ENCODE measurements around the gene LRRC4B. TPM values are rescaled to one million over a fixed set of nuclear protein-coding genes. Genes with fewer than 3 reads are reported as not detected.

Gene LRRC4B
- total RNA-seq, 1 donor = not detected

DNA sequence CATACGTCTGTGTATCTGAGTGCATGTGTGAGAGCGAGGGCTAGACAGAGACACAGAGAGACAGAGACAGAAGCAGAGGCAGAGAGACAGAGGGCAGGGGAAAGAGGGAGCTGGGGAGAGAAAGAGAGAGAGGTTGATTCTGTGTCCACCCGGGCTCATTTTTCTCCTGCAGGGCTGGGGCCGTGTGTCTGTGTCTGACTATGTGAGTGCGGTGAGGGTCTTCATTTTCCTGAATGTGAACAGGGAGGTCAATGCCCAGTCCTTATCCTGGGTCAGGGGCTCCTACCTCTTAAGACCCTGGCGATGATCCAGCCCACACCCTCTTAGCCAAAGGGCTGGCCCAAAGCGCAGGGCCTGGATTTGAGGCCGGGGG, 17.7 kb downstream of the LRRC4B start:
- no peak overlapping the region for H3K4me3 ChIP-seq (ENCODE audit: low read depth, low read length)
- TF ChIP-seq, protein P1, sequence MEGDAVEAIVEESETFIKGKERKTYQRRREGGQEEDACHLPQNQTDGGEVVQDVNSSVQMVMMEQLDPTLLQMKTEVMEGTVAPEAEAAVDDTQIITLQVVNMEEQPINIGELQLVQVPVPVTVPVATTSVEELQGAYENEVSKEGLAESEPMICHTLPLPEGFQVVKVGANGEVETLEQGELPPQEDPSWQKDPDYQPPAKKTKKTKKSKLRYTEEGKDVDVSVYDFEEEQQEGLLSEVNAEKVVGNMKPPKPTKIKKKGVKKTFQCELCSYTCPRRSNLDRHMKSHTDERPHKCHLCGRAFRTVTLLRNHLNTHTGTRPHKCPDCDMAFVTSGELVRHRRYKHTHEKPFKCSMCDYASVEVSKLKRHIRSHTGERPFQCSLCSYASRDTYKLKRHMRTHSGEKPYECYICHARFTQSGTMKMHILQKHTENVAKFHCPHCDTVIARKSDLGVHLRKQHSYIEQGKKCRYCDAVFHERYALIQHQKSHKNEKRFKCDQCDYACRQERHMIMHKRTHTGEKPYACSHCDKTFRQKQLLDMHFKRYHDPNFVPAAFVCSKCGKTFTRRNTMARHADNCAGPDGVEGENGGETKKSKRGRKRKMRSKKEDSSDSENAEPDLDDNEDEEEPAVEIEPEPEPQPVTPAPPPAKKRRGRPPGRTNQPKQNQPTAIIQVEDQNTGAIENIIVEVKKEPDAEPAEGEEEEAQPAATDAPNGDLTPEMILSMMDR (IDR thresholded peaks at IDR 0.05; ENCODE audit: insufficient read depth, low read depth, low read length) = no peak
- no peak for DNase-seq (ENCODE audit: low read depth)

DNA sequence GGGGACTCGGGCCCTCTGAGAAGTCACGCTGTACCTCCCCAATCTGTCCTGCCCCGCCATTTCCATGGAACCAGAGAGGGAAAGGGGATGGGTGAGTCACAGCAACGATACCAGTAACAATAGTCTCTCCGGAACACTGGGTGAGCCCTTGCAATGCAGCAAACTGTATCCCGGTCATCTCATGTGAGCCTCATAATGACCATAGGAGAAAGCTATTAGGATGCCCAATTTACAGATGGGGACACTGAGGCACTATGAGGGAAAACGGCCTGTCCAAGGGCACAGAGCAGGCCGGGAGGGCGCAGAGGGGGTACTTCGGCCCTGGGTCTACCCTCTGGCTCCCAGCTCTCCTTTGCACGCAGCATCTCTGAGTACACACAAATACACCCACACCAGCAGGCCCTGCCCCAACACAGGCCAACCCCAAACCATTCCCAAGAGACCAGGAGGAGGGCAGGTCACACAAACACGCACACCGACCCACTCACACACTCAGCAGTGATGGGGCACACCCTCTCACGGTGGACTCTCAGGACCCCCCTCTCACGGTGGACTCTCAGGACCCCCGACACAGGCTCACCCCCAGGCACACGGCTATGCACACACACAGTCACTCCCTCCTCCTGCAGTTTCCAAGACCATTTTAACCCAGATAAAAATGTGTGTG, 18.2 kb downstream of the LRRC4B start:
- TF ChIP-seq, protein P1 (IDR thresholded peaks at IDR 0.05; ENCODE audit: insufficient read depth, low read depth, low read length) = no peak

DNA sequence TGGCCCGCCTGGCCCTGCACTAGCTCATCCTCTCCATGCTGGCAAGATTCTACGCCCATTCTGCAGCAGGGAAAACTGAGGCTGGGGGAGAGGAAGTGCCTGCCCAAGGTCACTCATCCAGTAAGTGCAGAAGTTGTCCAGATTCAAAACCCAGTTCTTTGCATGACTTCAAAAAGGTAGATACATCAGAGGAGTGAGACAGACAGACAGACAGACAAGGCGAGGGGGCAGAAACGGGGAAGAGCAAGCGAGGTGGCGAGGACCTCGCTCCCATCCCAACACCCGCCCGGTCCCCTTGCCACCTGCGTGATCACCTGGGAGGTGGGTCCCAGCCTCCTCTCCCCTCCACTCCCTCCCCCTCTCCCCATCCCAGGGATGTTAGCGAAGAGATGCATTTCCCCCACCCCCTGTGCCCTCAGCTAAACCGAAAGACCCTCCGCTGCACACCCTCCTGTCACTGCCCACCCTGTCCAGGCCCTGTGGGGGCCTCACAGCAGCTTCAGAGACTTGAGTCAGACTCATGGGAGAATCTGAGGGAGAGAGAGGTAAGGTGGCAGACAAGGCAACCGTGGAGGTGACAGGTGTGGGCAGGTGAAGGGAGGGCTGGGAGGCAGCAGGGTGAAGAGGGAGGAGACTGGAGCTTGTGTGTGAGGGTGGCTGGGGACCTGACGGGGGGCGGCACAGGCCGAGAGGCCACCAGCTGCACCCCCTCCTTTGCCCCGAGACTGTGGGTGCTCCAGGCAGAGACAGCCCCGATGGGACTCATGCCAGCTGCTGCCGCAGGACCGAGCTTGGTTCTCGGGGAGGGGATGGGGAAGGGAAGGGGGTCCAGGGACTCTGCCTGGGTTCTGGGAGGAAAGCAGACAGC, 18.9 kb downstream of the LRRC4B start:
- TF ChIP-seq, protein P1 (IDR thresholded peaks at IDR 0.05; ENCODE audit: insufficient read depth, low read depth, low read length) = no peak
- H3K4me3 ChIP-seq (ENCODE audit: low read depth, low read length) = no peak overlapping the region
- DNase-seq (ENCODE audit: low read depth) = no peak

More for the DNA sequence above, 18.2 kb downstream of the LRRC4B start:
- DNase-seq (ENCODE audit: low read depth) = no peak
- H3K4me3 ChIP-seq (ENCODE audit: low read depth, low read length) = no peak overlapping the region

DNA sequence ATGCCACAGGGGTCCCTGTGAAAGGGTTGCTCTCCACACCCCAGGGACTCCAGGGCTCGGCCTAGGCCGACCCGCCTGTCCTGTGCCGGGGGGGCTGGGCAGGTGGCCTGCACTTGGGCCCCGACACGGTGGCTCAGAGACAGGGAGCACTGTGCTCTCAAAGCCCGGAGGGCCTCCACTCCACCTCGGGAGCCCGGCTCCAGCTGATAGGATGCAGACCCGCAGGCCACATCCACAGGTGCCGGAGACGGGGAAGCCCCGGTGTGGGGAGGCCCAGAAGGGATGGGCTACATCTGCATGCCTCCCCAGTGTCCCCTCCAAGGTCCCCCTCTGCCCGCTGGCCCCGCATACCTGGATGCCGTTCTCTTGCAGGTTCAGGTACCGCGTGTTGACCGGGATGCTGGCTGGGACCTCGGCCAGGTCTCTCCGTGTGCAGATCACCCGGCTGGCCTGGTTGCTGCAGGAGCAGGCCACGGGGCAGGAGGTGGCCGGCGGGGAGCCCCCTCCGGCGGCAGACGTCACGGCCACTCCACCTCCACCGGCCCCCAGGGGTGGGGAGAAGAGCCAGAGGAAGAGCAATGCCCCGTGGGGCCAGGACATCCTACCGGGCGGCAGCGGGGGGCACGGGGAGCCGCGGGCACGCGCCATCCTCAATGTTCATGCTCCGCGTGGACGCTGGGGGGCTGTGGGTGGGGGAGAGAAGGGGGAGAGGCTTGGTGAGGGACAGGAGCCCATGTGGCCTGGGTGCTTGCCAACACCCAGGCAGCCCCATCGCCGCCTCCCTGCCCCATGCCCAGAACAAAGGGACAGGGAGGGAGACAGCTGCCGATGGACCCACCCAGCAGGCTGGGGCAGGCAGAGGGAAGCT, 19.8 kb downstream of the LRRC4B start:
- DNase-seq (ENCODE audit: low read depth) = no peak
- TF ChIP-seq, protein P1 (IDR thresholded peaks at IDR 0.05; ENCODE audit: insufficient read depth, low read depth, low read length) = no peak
- H3K4me3 ChIP-seq (ENCODE audit: low read depth, low read length) = no peak overlapping the region

DNA sequence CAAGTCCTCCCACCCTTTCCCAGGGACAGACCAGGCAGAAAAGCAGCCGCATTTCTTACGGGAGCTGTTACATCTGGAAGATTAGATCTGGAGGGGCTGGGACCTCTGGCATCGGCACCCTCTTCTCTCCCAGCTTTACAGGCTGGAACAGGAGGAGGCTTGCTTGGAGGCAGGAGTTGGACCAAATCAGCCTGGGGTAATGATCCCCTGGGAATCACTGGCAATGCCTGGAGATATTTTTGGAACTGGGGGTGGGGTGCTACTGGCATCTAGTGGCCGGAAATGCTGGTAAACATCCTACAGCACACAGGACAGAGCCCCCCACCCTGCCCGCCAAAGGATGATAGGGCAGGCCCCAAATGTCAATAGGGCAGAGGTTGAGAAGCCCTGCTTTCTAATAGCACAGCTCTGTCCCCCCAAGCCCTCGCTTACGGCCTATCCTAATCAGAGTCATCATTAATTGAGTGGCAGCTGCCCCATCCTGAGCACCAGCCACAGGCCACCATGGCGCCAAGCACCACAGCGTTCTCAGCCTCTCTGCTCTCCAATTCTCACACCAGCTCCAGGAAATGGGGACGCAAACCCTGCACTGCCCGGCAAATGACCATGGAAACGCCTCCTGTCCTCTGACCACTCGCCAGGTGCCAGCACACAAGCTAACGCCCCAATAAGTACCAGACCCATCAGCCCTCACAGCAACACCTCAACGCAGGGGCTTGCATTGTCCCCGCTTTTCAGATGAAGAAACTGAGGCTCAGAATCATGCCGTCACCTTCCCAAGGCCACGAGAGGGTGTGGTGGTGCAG, 20.6 kb downstream of the LRRC4B start:
- TF ChIP-seq, protein P1 (IDR thresholded peaks at IDR 0.05; ENCODE audit: insufficient read depth, low read depth, low read length) = no peak
- no peak for DNase-seq (ENCODE audit: low read depth)
- H3K4me3 ChIP-seq (ENCODE audit: low read depth, low read length) = no peak overlapping the region

Measured in fibroblast of villous mesenchyme (primary cell).